H9 (cell line): ENCODE results near the gene TPM2. TPM values are rescaled to one million over a fixed set of nuclear protein-coding genes. Genes with fewer than 3 reads are reported as not detected.

Experiments
- DNase-seq: peaks from one replicate; pipeline ENCODE4 v3.0.0-alpha.2; 2017
- H2AFZ ChIP-seq: one replicate; pipeline ENCODE4 v1.6.1; 2013; ENCODE audit warnings: mild to moderate bottlenecking, low read length, control low read depth, moderate library complexity
- H2AK5ac ChIP-seq: 2 replicates; pipeline ENCODE4 v1.6.1; 2013; ENCODE audit warnings: low read length, control low read depth, mixed read lengths; ENCODE audit not compliant: insufficient read length
- H2BK120ac ChIP-seq: one replicate; pipeline ENCODE4 v1.6.1; 2013; ENCODE audit warnings: low read depth, mild to moderate bottlenecking, low read length, control low read depth, inconsistent platforms; ENCODE audit not compliant: poor library complexity, severe bottlenecking
- H2BK12ac ChIP-seq: 2 replicates; pipeline ENCODE4 v1.6.1; 2013; ENCODE audit warnings: low read length, control low read depth, mixed read lengths, low read depth; ENCODE audit not compliant: insufficient read length
- H2BK15ac ChIP-seq: 2 replicates; pipeline ENCODE4 v1.6.1; 2013; ENCODE audit warnings: low read depth, low read length, control low read depth
- H2BK20ac ChIP-seq: one replicate; pipeline ENCODE4 v1.6.1; 2013; ENCODE audit warnings: low read depth, mild to moderate bottlenecking, low read length, control low read depth, inconsistent platforms; ENCODE audit not compliant: poor library complexity, severe bottlenecking
- H2BK5ac ChIP-seq: 2 replicates; pipeline ENCODE4 v1.6.1; 2013; ENCODE audit warnings: low read length, control low read depth, mixed read lengths; ENCODE audit not compliant: insufficient read length
- H3K14ac ChIP-seq: 2 replicates; pipeline ENCODE4 v1.6.1; 2013; ENCODE audit warnings: low read length, control low read depth; ENCODE audit not compliant: insufficient read depth
- H3K18ac ChIP-seq: 2 replicates; pipeline ENCODE4 v1.6.1; 2013; ENCODE audit warnings: low read depth, mild to moderate bottlenecking, mixed read lengths, low read length, control low read depth; ENCODE audit not compliant: insufficient read length
- H3K23ac ChIP-seq: 2 replicates; pipeline ENCODE4 v1.6.1; 2013; ENCODE audit warnings: low read length, control low read depth, mixed read lengths, low read depth; ENCODE audit not compliant: insufficient read length
- H3K23me2 ChIP-seq: 2 replicates; pipeline ENCODE4 v1.6.1; 2013; ENCODE audit warnings: low read depth, mild to moderate bottlenecking, mixed read lengths, low read length, control low read depth; ENCODE audit not compliant: insufficient read length, poor library complexity, severe bottlenecking
- H3K27ac ChIP-seq: 2 replicates; pipeline ENCODE4 v1.5.1; 2013; ENCODE audit warnings: low read length, control low read depth, mixed read lengths, low read depth; ENCODE audit not compliant: insufficient read length
- H3K27me3 ChIP-seq: 2 replicates; pipeline ENCODE4 v1.6.1; 2013; ENCODE audit warnings: low read length, control low read depth, inconsistent platforms; ENCODE audit not compliant: insufficient read depth
- H3K4ac ChIP-seq: 2 replicates; pipeline ENCODE4 v1.6.1; 2013; ENCODE audit warnings: low read depth, mild to moderate bottlenecking, control low read depth, inconsistent platforms, low read length, moderate library complexity
- H3K4me1 ChIP-seq: 2 replicates; pipeline ENCODE4 v1.6.1; 2013; ENCODE audit warnings: low read length, control low read depth, inconsistent platforms; ENCODE audit not compliant: insufficient read depth
- H3K4me2 ChIP-seq: 2 replicates; pipeline ENCODE4 v1.6.1; 2013; ENCODE audit warnings: low read length, control low read depth, mixed read lengths; ENCODE audit not compliant: insufficient read length, insufficient read depth
- H3K56ac ChIP-seq: 2 replicates; pipeline ENCODE4 v1.6.1; 2013; ENCODE audit warnings: low read depth, mild to moderate bottlenecking, mixed read lengths, low read length, control low read depth; ENCODE audit not compliant: insufficient read length
- H3K79me1 ChIP-seq: 2 replicates; pipeline ENCODE4 v1.6.1; 2013; ENCODE audit warnings: low read depth, mild to moderate bottlenecking, moderate library complexity, low read length, control low read depth, inconsistent platforms; ENCODE audit not compliant: insufficient read depth, poor library complexity, severe bottlenecking
- H3K79me2 ChIP-seq: 2 replicates; pipeline ENCODE4 v1.6.1; 2013; ENCODE audit warnings: low read length, control low read depth, inconsistent platforms; ENCODE audit not compliant: insufficient read depth
- H3K9ac ChIP-seq: 2 replicates; pipeline ENCODE4 v1.6.1; 2013; ENCODE audit warnings: low read length, control low read depth, mixed read lengths; ENCODE audit not compliant: insufficient read length; ENCODE audit errors: extremely low read depth
- H3K9me3 ChIP-seq: one replicate; pipeline ENCODE4 v1.6.1; 2013; ENCODE audit warnings: low read depth, low read length, inconsistent platforms; ENCODE audit not compliant: control insufficient read depth
- H3T11ph ChIP-seq: one replicate; pipeline ENCODE4 v1.6.1; 2013; ENCODE audit warnings: mild to moderate bottlenecking, low read length, control low read depth, inconsistent platforms
- H4K20me1 ChIP-seq: one replicate; pipeline ENCODE4 v1.6.1; 2013; ENCODE audit not compliant: control insufficient read depth, insufficient read length, insufficient read depth
- H4K5ac ChIP-seq: 2 replicates; pipeline ENCODE4 v1.6.1; 2013; ENCODE audit warnings: low read depth, mild to moderate bottlenecking, mixed read lengths, low read length, control low read depth; ENCODE audit not compliant: insufficient read length
- H4K8ac ChIP-seq: replicated peaks from 2 replicates; pipeline ENCODE4 v1.6.1; 2013; ENCODE audit warnings: low read length, control low read depth, mixed read lengths, low read depth; ENCODE audit not compliant: insufficient read length
- H4K91ac ChIP-seq: 2 replicates; pipeline ENCODE4 v1.6.1; 2013; ENCODE audit warnings: low read depth, mild to moderate bottlenecking, moderate library complexity, mixed read lengths, low read length, control low read depth; ENCODE audit not compliant: insufficient read length
- H3K27ac Mint-ChIP-seq, 3 experiments: 2 replicates in 2 of 3; 3 replicates in 1 of 3; pipeline ENCODE4 v1.8.0; 2020 to 2021; ENCODE audit warnings: mixed read lengths in 3 of 3, mild to moderate bottlenecking in 1 of 3, moderate library complexity in 1 of 3
- H3K27me3 Mint-ChIP-seq: 2 replicates; pipeline ENCODE4 v1.8.0; 2021; ENCODE audit warnings: low read depth, mild to moderate bottlenecking, moderate library complexity, mixed read lengths
- H3K36me3 Mint-ChIP-seq, 3 experiments: 2 replicates in 2 of 3; 3 replicates in 1 of 3; pipeline ENCODE4 v1.8.0; 2020 to 2021; ENCODE audit warnings: low read depth in 3 of 3, mixed read lengths in 3 of 3; ENCODE audit not compliant: insufficient read depth in 1 of 3
- H3K4me1 Mint-ChIP-seq, 2 experiments: 2 replicates each; pipeline ENCODE4 v1.8.0; 2020; ENCODE audit warnings: mixed read lengths in 2 of 2
- H3K4me3 Mint-ChIP-seq, 2 experiments: 2 replicates in 1 of 2; 3 replicates in 1 of 2; pipeline ENCODE4 v1.8.0; 2020 to 2021; ENCODE audit warnings: mild to moderate bottlenecking in 2 of 2, mixed read lengths in 2 of 2, moderate library complexity in 1 of 2
- H3K9me3 Mint-ChIP-seq, 2 experiments: 2 replicates in 1 of 2; 3 replicates in 1 of 2; pipeline ENCODE4 v1.8.0; 2020; ENCODE audit warnings: mild to moderate bottlenecking in 2 of 2, mixed read lengths in 2 of 2, moderate library complexity in 1 of 2
- WGBS: extraction: QIAGEN DNeasy Blood & Tissue Kit; methylation state at CpG from one replicate; pipeline ENCODE4 v1.1.7; 2013; ENCODE audit warnings: missing lambda C conversion rate, low lambda C conversion rate, mixed read lengths; ENCODE audit not compliant: insufficient read length; ENCODE audit errors: extremely low coverage; 5-methylcytosine and 5-hydroxymethylcytosine counted together
- total RNA-seq: library from RNA; stranded (reverse); gene quantifications from 2 replicates; pipeline ENCODE4 v1.2.1, GENCODE V29; 2021
- TF ChIP-seq, protein P1 (sequence below): fragments of 200-600 bp; sonication (generic); conservative IDR thresholded peaks from 3 replicates; pipeline ENCODE4 v1.8.0; 2021; ENCODE audit warnings: antibody characterized with exemption, mild to moderate bottlenecking

Gene TPM2
- total RNA-seq, 1 experiment from 2014 or later, result 225 TPM

DNA sequence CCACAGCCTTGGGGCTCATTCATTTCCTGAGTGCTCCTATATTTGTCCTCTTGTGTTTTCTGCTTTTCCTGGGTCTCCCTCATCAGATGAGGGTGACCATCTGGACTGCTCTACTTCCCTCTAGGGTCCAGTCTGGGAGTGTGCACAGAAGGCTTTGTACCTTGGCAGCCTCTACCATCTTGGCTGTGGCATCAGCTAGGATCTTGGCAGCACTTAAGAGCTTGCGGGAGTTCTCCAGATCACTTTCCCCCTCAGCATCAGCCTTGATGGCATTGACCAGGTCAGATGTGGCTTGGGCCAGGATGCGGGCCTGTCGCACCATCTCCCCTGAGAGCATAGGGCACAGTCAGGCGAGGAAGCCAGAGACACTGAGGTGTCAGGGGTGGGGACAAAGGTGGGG is 26.5 kb upstream of the TPM2 start:
- no peak overlapping the region for H2BK15ac ChIP-seq
- no peak overlapping the region for H2BK20ac ChIP-seq
- H3K23me2 ChIP-seq, result no peaks in the 10 kb centered on the region
- H4K91ac ChIP-seq, result no peak overlapping the region
- no peaks in the 10 kb centered on the region for H3K4me1 ChIP-seq
- TF ChIP-seq, protein P1, sequence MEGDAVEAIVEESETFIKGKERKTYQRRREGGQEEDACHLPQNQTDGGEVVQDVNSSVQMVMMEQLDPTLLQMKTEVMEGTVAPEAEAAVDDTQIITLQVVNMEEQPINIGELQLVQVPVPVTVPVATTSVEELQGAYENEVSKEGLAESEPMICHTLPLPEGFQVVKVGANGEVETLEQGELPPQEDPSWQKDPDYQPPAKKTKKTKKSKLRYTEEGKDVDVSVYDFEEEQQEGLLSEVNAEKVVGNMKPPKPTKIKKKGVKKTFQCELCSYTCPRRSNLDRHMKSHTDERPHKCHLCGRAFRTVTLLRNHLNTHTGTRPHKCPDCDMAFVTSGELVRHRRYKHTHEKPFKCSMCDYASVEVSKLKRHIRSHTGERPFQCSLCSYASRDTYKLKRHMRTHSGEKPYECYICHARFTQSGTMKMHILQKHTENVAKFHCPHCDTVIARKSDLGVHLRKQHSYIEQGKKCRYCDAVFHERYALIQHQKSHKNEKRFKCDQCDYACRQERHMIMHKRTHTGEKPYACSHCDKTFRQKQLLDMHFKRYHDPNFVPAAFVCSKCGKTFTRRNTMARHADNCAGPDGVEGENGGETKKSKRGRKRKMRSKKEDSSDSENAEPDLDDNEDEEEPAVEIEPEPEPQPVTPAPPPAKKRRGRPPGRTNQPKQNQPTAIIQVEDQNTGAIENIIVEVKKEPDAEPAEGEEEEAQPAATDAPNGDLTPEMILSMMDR, result no peak
- no CpG with 5 or more reads among the region's 4 CpGs for WGBS
- no peak overlapping the region for H4K8ac ChIP-seq
- Mint-ChIP-seq H3K4me1 (peaks cover 0 to 9% of the 10 kb centered on the region in 2 experiments; a peak in 2 of 4 replicates), H3K9me3 (no peaks in the 10 kb centered on the region), H3K4me3 (no peak overlapping the region), H3K27me3 (no peaks in the 10 kb centered on the region; the same call in 1 of the 2 replicates), H3K27ac (peak overlapping the region in 1 of 3 experiments; percentile 88; a peak in 3 of 7 replicates), H3K36me3 (peaks cover 48 to 97% (median 90%) of the 10 kb centered on the region in 3 experiments)
- H3K9ac ChIP-seq, result no peak overlapping the region
- H3K56ac ChIP-seq, result no peak overlapping the region
- H2BK5ac ChIP-seq, result no peak overlapping the region
- no peaks in the 10 kb centered on the region for H3K9me3 ChIP-seq
- no peak overlapping the region for H3T11ph ChIP-seq
- no peak overlapping the region for H3K18ac ChIP-seq
- no peak overlapping the region for H4K5ac ChIP-seq
- no peak overlapping the region for H2BK120ac ChIP-seq
- H2AK5ac ChIP-seq, result no peak overlapping the region
- no peaks in the 10 kb centered on the region for H3K79me2 ChIP-seq
- H3K14ac ChIP-seq, result no peak overlapping the region
- no peak overlapping the region for H2BK12ac ChIP-seq
- H3K23ac ChIP-seq, result no peak overlapping the region
- no peak overlapping the region for H3K4ac ChIP-seq
- no peak overlapping the region for H3K27ac ChIP-seq
- no peaks in the 10 kb centered on the region for H3K27me3 ChIP-seq
- no peaks in the 10 kb centered on the region for H4K20me1 ChIP-seq
- no peak overlapping the region for H2AFZ ChIP-seq
- no peak overlapping the region for H3K4me2 ChIP-seq
- DNase-seq, result no peak
- H3K79me1 ChIP-seq, result no peaks in the 10 kb centered on the region
